Thoracic aorta (tissue), 2 donors: ENCODE measurements around the gene SASS6. TPM values are rescaled to one million over a fixed set of nuclear protein-coding genes. Genes with fewer than 3 reads are reported as not detected.

Experiments used
- ATAC-seq: fragments of 150-250 bp; one replicate; pipeline ENCODE4 v1.8.0; 2017; ENCODE audit warnings: low read depth; ENCODE audit not compliant: insufficient number of reproducible peaks, low FRiP score
- DNase-seq: peaks from one replicate; pipeline ENCODE4 v3.0.0-alpha.2; 2020; ENCODE audit warnings: low spot score
- H3K27ac ChIP-seq, 2 donors: fragments of 200-600 bp; sonication (generic); 1 replicate in 1 of 2; 2 replicates in 1 of 2; pipeline ENCODE4 v1.5.1; 2016; ENCODE audit warnings: mild to moderate bottlenecking in 2 of 2, moderate library complexity in 2 of 2
- H3K27me3 ChIP-seq: fragments of 200-600 bp; sonication (generic); replicated peaks from 2 replicates; pipeline ENCODE4 v1.6.0; 2016; ENCODE audit warnings: mild to moderate bottlenecking; ENCODE audit not compliant: insufficient read depth
- H3K36me3 ChIP-seq: fragments of 200-600 bp; sonication (generic); one replicate; pipeline ENCODE4 v1.5.1; 2016
- H3K4me1 ChIP-seq, 2 donors: fragments of 200-600 bp; sonication (generic); 1 replicate in 1 of 2; 2 replicates in 1 of 2; pipeline versions ENCODE4 v1.5.1 to v1.6.0; 2016; ENCODE audit warnings: low read depth in 2 of 2, mild to moderate bottlenecking in 1 of 2; ENCODE audit not compliant: control insufficient read depth in 1 of 2
- H3K4me3 ChIP-seq: fragments of 200-600 bp; sonication (generic); 2 replicates; pipeline ENCODE4 v1.5.1; 2016; ENCODE audit warnings: mild to moderate bottlenecking
- H3K9me3 ChIP-seq: fragments of 200-600 bp; sonication (generic); 2 replicates; pipeline ENCODE4 v1.5.1; 2016
- CTCF ChIP-seq: fragments of 200-600 bp; sonication (generic); IDR thresholded peaks from one replicate; pipeline ENCODE4 v1.5.1; 2019; ENCODE audit warnings: antibody characterized with exemption
- total RNA-seq, 2 donors: library from RNA; depleted of rRNA; stranded (reverse); fragments of >200 nt; gene quantifications; one replicate each; pipeline versions ENCODE4 v1.1.0 to v1.2.3, GENCODE V29; 2016

Gene SASS6
- total RNA-seq, 2 donors from 2014 or later = 2.4 to 3.2 TPM

- Histone ChIP-seq H3K4me1 (peaks cover 0 to 5% of the 10 kb centered on the region in 2 donors), H3K4me3 (no peak overlapping the region), H3K27ac (no peak overlapping the region), H3K36me3 (peaks cover 3% of the 10 kb centered on the region), H3K27me3 (no peaks in the 10 kb centered on the region), H3K9me3 (no peaks in the 10 kb centered on the region)
- ATAC-seq = no peak
- no peak for DNase-seq
- TF ChIP-seq CTCF = no peak
These were observed 42.3 kb downstream of the SASS6 start for GRCh38 chr1:100090471-100090870.

- no peak for TF ChIP-seq CTCF
- H3K4me1 ChIP-seq = peaks cover 0 to 5% of the 10 kb centered on the region in 2 donors
- ATAC-seq (no peak), DNase-seq (no peak)
- no peak overlapping the region for H3K27ac ChIP-seq
- H3K4me3 ChIP-seq = no peak overlapping the region
- H3K36me3 ChIP-seq = peaks cover 3% of the 10 kb centered on the region
- H3K9me3 ChIP-seq = no peaks in the 10 kb centered on the region
- no peaks in the 10 kb centered on the region for H3K27me3 ChIP-seq
These were observed 43.6 kb downstream of the SASS6 start for GRCh38 chr1:100089082-100089481.

GRCh38 chr1:100087396-100087795 lies 45.3 kb downstream of the SASS6 start:
- H3K27me3 ChIP-seq = no peaks in the 10 kb centered on the region
- no peak overlapping the region for H3K27ac ChIP-seq
- ATAC-seq (no peak), DNase-seq (no peak)
- no peaks in the 10 kb centered on the region for H3K9me3 ChIP-seq
- no peaks in the 10 kb centered on the region for H3K36me3 ChIP-seq
- TF ChIP-seq CTCF = no peak
- H3K4me1 ChIP-seq = peaks cover 0 to 5% of the 10 kb centered on the region in 2 donors
- H3K4me3 ChIP-seq = no peak overlapping the region

- no peaks in the 10 kb centered on the region for H3K27me3 ChIP-seq
- ATAC-seq = no peak
These were observed 52.4 kb downstream of the SASS6 start for GRCh38 chr1:100080331-100080730.

GRCh38 chr1:100077531-100077930 lies 55.2 kb downstream of the SASS6 start:
- ATAC-seq = no peak
- peaks cover 8 to 49% of the 10 kb centered on the region in 2 donors for H3K4me1 ChIP-seq
- no peaks in the 10 kb centered on the region for H3K27me3 ChIP-seq
- H3K4me3 ChIP-seq = no peak overlapping the region
- H3K36me3 ChIP-seq = peaks cover 5% of the 10 kb centered on the region
- no peak overlapping the region for H3K27ac ChIP-seq
- DNase-seq = no peak
- H3K9me3 ChIP-seq = no peaks in the 10 kb centered on the region
- TF ChIP-seq CTCF = no peak

More at GRCh38 chr1:100080331-100080730, 52.4 kb downstream of the SASS6 start:
- no peak for DNase-seq
- no peak overlapping the region for H3K27ac ChIP-seq
- no peak for TF ChIP-seq CTCF
- H3K36me3 ChIP-seq = peaks cover 5% of the 10 kb centered on the region
- peaks cover 7 to 39% of the 10 kb centered on the region in 2 donors for H3K4me1 ChIP-seq
- H3K9me3 ChIP-seq = no peaks in the 10 kb centered on the region
- H3K4me3 ChIP-seq = no peak overlapping the region
